ENCODE measurements around the gene ELFN1. TPM values are rescaled to one million over a fixed set of nuclear protein-coding genes. Genes with fewer than 3 reads are reported as not detected.
A peak's percentile ranks its signal among the peaks of the same experiment; 100 is the strongest.

Gene ELFN1
- total RNA-seq, 1 experiment from 2014 or later = 0.69 TPM

DNA sequence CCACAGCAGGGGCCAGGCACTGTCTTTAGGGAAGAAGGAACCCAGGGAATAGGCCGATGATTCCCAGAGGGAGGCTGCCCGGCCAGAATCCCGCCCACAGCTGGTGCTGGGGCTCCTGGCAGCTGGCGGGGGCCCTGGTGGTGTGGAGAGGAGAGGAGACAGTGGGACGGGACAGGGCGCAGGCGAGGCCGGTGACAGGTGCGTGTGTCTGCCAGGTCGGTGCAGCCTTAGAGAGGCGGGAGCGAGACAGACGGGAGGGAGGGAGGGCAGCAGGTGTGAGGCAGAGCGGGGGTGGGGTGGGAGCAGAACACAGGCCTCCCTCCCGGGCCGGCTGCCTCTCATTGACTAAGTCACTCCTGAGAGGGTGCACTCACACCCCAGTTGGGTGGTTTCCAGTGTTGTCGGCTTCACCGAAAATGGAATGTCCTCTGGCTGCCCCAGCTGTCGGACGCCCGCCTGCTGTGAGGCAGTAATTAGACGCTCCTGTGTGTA, 55.2 kb downstream of the ELFN1 start:
- Histone ChIP-seq H3K4me2 (ENCODE audit: low read length) (no peak overlapping the region), H3F3A (ENCODE audit: low read length, unreplicated experiment) (no peaks in the 10 kb centered on the region), H3K9me3 (ENCODE audit: low read length) (no peaks in the 10 kb centered on the region), H3K9ac (ENCODE audit: low read length) (no peak overlapping the region), H3K4me1 (ENCODE audit: insufficient read depth, low read length) (no peaks in the 10 kb centered on the region), H4K20me1 (ENCODE audit: low read length) (no peaks in the 10 kb centered on the region), H3K4me3 (ENCODE audit: low read length) (no peak overlapping the region), H3K27ac (ENCODE audit: low read length) (no peak overlapping the region), H3K27me3 (ENCODE audit: low read length) (peaks cover 24% of the 10 kb centered on the region; the same call in 1 of the 2 replicates), H3K9me2 (replicated peaks; ENCODE audit: low read length) (no peaks in the 10 kb centered on the region), H3K79me2 (ENCODE audit: low read length) (no peaks in the 10 kb centered on the region), H3K36me3 (ENCODE audit: low read depth, low read length) (no peaks in the 10 kb centered on the region), H2AFZ (ENCODE audit: low read length) (no peak overlapping the region)
- ATAC-seq = peak; percentile 45
- TF ChIP-seq, protein P1, sequence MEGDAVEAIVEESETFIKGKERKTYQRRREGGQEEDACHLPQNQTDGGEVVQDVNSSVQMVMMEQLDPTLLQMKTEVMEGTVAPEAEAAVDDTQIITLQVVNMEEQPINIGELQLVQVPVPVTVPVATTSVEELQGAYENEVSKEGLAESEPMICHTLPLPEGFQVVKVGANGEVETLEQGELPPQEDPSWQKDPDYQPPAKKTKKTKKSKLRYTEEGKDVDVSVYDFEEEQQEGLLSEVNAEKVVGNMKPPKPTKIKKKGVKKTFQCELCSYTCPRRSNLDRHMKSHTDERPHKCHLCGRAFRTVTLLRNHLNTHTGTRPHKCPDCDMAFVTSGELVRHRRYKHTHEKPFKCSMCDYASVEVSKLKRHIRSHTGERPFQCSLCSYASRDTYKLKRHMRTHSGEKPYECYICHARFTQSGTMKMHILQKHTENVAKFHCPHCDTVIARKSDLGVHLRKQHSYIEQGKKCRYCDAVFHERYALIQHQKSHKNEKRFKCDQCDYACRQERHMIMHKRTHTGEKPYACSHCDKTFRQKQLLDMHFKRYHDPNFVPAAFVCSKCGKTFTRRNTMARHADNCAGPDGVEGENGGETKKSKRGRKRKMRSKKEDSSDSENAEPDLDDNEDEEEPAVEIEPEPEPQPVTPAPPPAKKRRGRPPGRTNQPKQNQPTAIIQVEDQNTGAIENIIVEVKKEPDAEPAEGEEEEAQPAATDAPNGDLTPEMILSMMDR (conservative IDR thresholded peaks at IDR 0.05; ENCODE audit: low read depth, low read length) = no peak
- TF ChIP-seq EZH2phosphoT487 (IDR thresholded peaks at IDR 0.05; ENCODE audit: borderline replicate concordance, low read length) (no peak), EZH2 (IDR thresholded peaks at IDR 0.05; ENCODE audit: low read length, unreplicated experiment) (no peak)
- no peak for DNase-seq
- ChIA-PET POLR2A (ENCODE audit: unreplicated experiment) (no interaction called here), CTCF (no interaction called here)
- intact Hi-C loops (cut with micrococcal nuclease) = no loop called here
- BruUV-seq (replicated peaks) = no TSS peak

DNA sequence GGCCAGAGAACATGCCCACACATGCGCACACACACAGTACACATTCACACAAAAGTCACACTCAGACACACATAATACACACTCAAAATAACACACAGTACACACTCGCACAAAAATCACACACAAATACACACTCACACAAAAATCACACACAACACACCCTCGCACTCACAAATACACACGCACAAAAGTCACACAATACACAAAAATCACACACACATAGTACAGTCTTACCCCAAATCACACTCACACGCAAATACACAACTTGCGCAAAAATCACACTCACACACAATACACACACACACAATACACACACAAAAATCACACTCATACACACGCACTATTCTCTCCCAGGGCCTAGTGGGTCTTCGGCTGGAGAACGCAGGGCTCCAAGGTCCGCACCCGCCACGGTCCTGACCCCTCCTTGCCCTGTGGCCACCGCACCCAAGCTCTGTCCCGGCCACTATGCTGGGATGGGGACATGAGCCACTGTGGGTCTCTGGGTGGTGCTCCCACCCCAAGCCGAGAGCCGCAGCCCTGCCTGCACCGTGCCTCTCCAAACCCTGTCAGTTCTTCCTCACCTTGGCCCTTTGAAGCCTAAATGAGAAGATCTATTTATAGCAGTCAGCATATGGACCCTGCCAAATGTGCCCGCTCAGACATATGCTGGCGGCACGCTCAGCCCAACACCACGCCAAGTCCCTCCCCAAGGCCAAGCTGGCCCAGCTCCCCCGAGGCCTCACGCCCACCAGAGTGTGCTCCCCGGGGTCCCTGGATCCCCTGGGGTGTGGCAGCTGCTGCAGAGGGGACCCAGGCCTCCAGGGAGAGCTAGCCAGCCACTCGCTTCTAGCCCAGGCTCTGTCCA, 55.9 kb downstream of the ELFN1 start:
- TF ChIP-seq, protein P1 (conservative IDR thresholded peaks at IDR 0.05; ENCODE audit: low read depth, low read length) = no peak
- TF ChIP-seq EZH2 (IDR thresholded peaks at IDR 0.05; ENCODE audit: low read length, unreplicated experiment) = no peak
- TF ChIP-seq EZH2phosphoT487 (IDR thresholded peaks at IDR 0.05; ENCODE audit: borderline replicate concordance, low read length) = no peak
- Histone ChIP-seq H3K36me3 (ENCODE audit: low read depth, low read length) (no peaks in the 10 kb centered on the region), H2AFZ (ENCODE audit: low read length) (no peak overlapping the region), H3K79me2 (ENCODE audit: low read length) (no peaks in the 10 kb centered on the region), H3K4me3 (ENCODE audit: low read length) (no peak overlapping the region), H3K27me3 (ENCODE audit: low read length) (peaks cover 32% of the 10 kb centered on the region; the same call in 1 of the 2 replicates), H3F3A (ENCODE audit: low read length, unreplicated experiment) (no peaks in the 10 kb centered on the region), H3K4me1 (ENCODE audit: insufficient read depth, low read length) (no peaks in the 10 kb centered on the region), H4K20me1 (ENCODE audit: low read length) (no peaks in the 10 kb centered on the region), H3K9ac (ENCODE audit: low read length) (no peak overlapping the region), H3K9me3 (ENCODE audit: low read length) (no peaks in the 10 kb centered on the region), H3K9me2 (replicated peaks; ENCODE audit: low read length) (no peaks in the 10 kb centered on the region), H3K4me2 (ENCODE audit: low read length) (no peak overlapping the region), H3K27ac (ENCODE audit: low read length) (no peak overlapping the region)
- CTCF ChIA-PET = no interaction called here
- DNase-seq = no peak
- no TSS peak for BruUV-seq (replicated peaks)
- intact Hi-C loops (cut with micrococcal nuclease) = no loop called here
- POLR2A ChIA-PET (ENCODE audit: unreplicated experiment) = no interaction called here
- ATAC-seq = no peak

DNA sequence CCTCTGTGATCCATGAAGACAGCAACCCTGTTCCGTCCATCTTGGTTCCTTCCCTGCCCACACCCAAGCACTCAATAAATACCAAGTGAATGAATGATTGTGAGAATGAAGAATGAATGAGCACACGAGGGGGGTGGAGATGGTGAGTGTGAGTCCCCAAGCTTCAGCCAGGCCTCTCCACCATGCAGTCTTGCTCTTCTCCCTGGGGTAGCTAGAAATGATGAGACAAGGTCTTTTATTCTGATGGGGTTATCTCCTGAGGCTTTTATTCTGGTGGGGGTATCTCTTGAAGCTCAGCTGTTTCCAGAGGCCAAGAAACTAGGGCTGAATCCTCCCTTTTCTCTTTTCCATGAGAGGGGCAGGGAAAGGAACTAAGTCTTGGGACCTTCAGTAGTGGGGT, 57.0 kb downstream of the ELFN1 start:
- TF ChIP-seq, protein P1 (conservative IDR thresholded peaks at IDR 0.05; ENCODE audit: low read depth, low read length) = no peak
- TF ChIP-seq EZH2 (IDR thresholded peaks at IDR 0.05; ENCODE audit: low read length, unreplicated experiment) = no peak
- no peak for TF ChIP-seq EZH2phosphoT487 (IDR thresholded peaks at IDR 0.05; ENCODE audit: borderline replicate concordance, low read length)
- no peaks in the 10 kb centered on the region for H3K4me1 ChIP-seq (ENCODE audit: insufficient read depth, low read length)
- H3K27me3 ChIP-seq (ENCODE audit: low read length) = peaks cover 38% of the 10 kb centered on the region; the same call in 1 of the 2 replicates
- no peaks in the 10 kb centered on the region for H3K79me2 ChIP-seq (ENCODE audit: low read length)
- H3K4me3 ChIP-seq (ENCODE audit: low read length) = no peak overlapping the region
- DNase-seq = no peak
- H3K9me3 ChIP-seq (ENCODE audit: low read length) = no peaks in the 10 kb centered on the region
- H3K9me2 ChIP-seq (replicated peaks; ENCODE audit: low read length) = no peaks in the 10 kb centered on the region
- no peak overlapping the region for H2AFZ ChIP-seq (ENCODE audit: low read length)
- intact Hi-C loops (cut with micrococcal nuclease) = no loop called here
- H3K9ac ChIP-seq (ENCODE audit: low read length) = no peak overlapping the region
- ChIA-PET POLR2A (ENCODE audit: unreplicated experiment) (no interaction called here), CTCF (no interaction called here)
- ATAC-seq = no peak
- no peaks in the 10 kb centered on the region for H3K36me3 ChIP-seq (ENCODE audit: low read depth, low read length)
- no peaks in the 10 kb centered on the region for H4K20me1 ChIP-seq (ENCODE audit: low read length)
- H3F3A ChIP-seq (ENCODE audit: low read length, unreplicated experiment) = no peaks in the 10 kb centered on the region
- no peak overlapping the region for H3K27ac ChIP-seq (ENCODE audit: low read length)
- no peak overlapping the region for H3K4me2 ChIP-seq (ENCODE audit: low read length)
- BruUV-seq (replicated peaks) = no TSS peak
